ENCODE results near the gene SYNPO2.
A peak's percentile ranks its signal among the peaks of the same experiment; 100 is the strongest.

SYNPO2 gene

GRCh38 chr4:118935819-118936218 is 47.2 kb downstream of the SYNPO2 start:
- no peak for DNase-seq (ENCODE audit: low spot score)

GRCh38 chr4:118936406-118936805 is 47.8 kb downstream of the SYNPO2 start:
- no peak for DNase-seq (ENCODE audit: low spot score)

- no peak for DNase-seq (ENCODE audit: low spot score)
These were observed 50.6 kb downstream of the SYNPO2 start for GRCh38 chr4:118939169-118939783.

DNA sequence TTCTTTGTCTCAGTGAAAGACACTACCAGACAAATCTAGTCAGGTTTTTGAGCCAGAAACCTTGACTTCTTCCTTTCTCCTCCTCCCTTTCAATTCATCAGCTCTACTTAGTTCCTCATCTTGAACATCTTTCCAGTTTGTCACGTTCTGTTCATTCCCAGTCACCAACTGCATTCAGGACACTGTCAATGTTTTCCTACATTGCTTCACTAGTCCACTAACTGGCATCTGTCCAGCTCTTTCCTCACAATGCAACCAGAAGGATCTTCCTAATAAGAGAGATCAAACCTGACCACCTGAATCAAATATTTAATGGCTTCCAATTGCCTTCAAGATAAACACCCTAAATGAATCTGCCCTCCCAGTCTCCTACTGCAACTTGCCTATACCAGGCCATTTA is 52.5 kb downstream of the SYNPO2 start:
- DNase-seq (ENCODE audit: low spot score): no peak

DNA sequence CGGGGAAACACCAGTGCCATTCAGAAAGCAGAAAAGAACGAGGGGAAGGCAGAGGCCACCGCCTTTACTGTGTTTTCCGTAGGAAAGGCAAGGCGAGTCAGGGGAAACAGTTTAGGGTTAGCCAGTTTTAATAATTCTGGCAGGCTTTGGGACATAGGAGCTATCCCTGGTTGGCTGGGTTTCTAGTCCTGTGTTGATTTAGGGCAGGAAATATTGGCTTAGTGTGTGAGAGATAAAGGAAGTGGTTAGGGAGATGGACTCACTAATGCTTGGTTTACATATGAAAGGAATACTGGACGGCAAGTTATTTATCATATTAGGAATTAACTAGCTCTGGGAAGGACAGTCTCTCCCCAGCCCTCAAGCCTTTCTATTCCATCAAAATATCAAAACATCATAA is 53.1 kb downstream of the SYNPO2 start:
- no peak for DNase-seq (ENCODE audit: low spot score)

DNA sequence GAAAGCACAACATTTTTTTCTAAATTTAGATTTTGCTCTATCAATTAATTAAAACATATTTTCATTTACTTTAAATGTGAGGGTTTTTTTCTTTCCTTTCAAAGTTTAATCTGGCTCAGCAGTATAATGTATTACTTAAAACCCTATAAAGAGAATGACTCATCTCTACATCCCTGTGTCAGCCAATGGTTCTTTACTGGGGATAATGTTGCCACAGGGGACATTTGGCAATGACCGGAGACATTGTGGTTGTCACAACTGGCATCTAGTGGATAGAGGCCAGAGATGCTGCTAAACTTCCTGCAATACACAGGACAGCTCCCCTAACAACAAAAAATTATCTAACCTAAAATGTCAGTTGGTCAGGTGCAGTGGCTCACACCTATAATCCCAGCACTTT is 53.8 kb downstream of the SYNPO2 start:
- no peak for DNase-seq (ENCODE audit: low spot score)

GRCh38 chr4:118947095-118947494 is 58.4 kb downstream of the SYNPO2 start:
- no peak for DNase-seq (ENCODE audit: low spot score)

- no peak for DNase-seq (ENCODE audit: low spot score)
These were observed 60.0 kb downstream of the SYNPO2 start for GRCh38 chr4:118948545-118949144.

DNA sequence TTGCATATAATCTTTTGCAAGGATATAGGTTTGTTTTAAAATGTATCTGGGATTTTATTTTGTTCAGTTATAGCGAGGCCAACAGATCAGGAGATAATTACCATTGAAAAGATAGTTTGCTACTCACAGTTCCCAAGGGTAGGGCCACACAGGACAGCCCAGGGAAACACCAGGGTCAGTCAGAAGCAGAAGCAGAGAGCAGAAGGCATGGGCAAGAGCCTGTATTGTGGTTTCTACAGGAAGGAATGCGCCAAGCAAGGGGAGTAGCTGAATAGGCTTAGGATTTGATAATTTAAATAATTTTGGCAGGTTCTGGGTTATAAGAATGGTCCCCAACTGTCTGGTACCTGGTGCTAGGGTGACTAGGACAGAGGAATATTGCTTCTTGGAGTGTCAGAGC is 61.6 kb downstream of the SYNPO2 start:
- DNase-seq (ENCODE audit: low spot score): no peak

- no peak for DNase-seq (ENCODE audit: low spot score)
These were observed 62.4 kb downstream of the SYNPO2 start for GRCh38 chr4:118950929-118951570.

GRCh38 chr4:118953276-118953675 is 64.6 kb downstream of the SYNPO2 start:
- DNase-seq (ENCODE audit: low spot score): no peak

DNA sequence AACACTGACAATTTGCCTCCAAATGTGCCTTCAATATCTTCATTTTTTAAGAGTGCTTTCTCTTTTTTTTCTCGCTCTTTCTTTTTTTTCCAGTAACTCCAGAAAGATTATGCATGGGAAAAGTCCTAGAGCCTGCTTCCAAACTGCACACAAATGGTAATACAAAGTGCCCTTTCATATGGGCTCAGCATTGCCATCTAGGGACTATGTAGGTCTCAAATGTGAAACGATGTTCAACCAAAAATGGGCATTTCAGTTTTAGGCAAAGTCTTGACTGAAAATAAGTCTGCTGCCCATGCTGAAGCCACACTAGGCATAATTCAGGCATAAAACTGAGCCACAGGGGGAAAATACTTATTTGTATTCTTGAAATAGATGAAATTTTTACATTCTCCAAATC is 65.6 kb downstream of the SYNPO2 start:
- no peak for DNase-seq (ENCODE audit: low spot score)

- DNase-seq (ENCODE audit: low spot score): no peak
These were observed 66.9 kb downstream of the SYNPO2 start for GRCh38 chr4:118955515-118955914.

DNA sequence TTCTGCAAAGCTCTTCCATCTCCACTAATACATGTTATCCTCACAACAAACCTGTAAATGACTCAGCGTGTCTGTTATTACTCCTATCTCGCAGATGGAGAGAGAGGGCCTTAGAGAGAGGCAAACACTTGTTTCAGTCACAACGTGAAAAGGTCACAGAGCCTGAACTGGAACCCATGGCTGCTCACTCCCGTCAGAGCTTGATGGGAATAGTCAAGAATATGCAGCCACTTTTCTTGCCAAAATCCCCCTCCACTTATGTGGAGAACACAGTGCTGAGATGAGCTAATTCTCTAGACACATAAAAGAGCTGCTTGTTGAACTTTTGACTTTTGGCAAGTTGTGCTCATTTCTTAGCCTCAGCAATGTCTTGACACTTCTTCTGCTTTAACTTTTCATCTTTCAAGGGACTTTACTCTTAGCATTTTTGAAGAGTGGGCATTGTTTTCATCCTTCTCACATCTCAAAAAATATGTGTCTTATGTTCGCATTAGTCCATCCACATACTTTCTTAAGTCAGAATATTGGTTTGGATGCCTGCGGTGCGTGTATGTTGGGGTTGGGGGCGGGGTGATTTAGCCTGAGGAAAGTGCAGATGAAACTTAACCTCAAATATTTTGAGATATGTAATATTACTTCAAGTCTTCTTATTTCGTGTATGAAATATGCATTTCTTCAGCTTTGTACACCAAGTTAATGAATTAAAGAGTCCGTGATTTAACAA is 69.2 kb downstream of the SYNPO2 start:
- no peak for DNase-seq (ENCODE audit: low spot score)

- DNase-seq (ENCODE audit: low spot score): no peak
These were observed 73.9 kb downstream of the SYNPO2 start for GRCh38 chr4:118962540-118962939.

- DNase-seq (ENCODE audit: low spot score): no peak
These were observed 76.3 kb downstream of the SYNPO2 start for GRCh38 chr4:118964891-118965411.

DNA sequence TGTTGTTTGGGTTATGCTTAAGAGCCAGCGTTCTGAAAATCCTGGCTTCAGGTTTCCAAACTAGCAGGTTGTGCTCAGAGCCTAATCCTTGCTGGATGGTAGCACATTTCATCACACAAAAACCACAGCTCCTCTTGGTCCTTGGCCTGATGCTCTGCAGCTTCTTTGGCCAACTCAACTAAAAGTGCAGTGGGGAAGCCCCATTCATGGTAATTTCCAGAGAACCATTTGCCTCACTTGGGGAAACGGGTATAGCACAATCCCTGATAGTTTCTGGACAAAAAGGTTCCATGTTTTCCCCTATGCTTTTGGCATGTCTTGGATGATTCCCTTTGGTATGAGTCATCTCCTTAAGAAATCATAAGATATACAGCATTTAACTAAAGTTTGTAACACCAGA is 78.7 kb downstream of the SYNPO2 start:
- no peak for DNase-seq (ENCODE audit: low spot score)

DNA sequence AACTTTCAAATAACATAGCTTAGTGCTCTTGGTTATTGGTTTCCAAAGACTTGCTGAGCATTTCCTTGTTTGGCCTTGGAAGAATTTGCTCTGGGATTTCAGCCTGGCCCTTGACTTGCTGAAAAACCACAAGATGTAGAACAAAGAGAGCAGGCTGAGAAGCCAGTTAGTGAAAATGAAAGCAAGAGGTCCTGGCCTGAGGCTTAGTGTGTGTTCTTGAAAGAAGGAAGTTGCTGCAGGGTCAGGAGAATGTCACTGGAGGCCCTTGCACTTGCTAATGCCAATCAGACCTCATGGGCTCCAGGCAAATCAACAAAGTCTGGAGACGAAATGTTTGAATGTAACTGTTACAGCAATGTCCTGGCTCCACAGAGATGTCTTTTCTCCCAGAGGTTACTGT is 79.4 kb downstream of the SYNPO2 start:
- DNase-seq (ENCODE audit: low spot score): peak; percentile 8

DNA sequence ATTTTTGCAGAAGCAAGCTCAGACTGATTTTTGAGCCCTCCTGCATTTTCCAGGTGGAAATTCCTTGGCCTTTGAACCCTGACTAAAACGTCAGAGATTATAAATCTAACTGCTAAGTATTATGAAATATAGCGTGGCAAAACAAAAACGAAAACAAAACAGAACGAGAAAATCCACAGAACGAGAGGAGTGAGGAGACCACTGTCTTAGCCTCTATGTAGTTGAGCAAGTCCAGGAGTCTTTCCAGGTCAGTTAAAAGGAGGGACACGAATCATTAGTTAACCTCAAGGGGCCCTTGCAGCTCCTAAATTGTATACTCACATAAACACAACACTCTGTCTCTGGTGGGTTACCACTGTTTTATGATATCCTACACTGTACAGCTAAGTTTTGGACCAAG is 80.2 kb downstream of the SYNPO2 start:
- no peak for DNase-seq (ENCODE audit: low spot score)

- DNase-seq (ENCODE audit: low spot score): no peak
These were observed 80.7 kb downstream of the SYNPO2 start for GRCh38 chr4:118969359-118969758.

DNA sequence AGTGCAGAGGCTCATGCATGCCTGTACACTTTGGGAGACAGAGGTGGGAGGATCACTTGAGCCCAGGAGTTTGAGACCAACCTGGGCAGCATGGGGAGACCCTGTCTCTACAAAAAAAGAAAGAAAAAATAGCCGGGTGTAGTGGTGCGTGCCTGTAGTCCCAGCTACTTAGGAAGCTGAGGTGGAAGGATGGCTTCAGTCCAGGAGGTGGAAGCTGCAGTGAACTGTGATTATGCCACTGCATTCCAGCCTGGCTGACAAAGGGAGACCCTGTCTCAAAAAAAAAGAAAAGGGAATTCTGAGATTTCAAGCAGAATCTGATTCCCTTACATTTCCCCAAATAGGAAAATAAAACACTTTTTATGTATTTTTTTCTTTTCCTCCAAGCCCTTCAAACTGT is 83.5 kb downstream of the SYNPO2 start:
- no peak for DNase-seq (ENCODE audit: low spot score)

GRCh38 chr4:118973295-118973694 is 84.6 kb downstream of the SYNPO2 start:
- no peak for DNase-seq (ENCODE audit: low spot score)

DNA sequence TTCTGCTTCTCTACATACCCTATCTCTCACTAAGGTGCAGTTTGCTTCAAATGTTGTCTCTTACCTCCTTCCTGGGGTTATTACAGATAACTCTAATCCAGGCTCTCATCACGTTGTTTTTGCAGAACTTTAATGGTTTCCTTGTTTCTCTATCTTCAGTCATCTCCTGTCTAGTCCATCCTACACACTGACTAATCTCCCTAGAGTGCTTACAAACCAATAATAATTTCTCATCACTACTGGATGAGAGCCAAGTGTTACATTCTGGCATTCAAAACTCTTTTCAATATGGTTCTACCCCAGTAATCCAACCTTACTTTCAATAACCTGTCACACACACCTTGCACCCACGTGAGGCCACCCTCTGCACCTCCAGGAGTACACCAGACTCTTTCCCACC is 86.1 kb downstream of the SYNPO2 start:
- no peak for DNase-seq (ENCODE audit: low spot score)

All from activated CD4-positive, alpha-beta T cell treated with anti-CD3 and anti-CD28 coated beads, Interleukin-2, Interleukin-4, amounts not matched to agents 100 ng/mL and 50 ng/mL, durations not matched to agents 16 hours and 8 hours (primary cell).